ENCODE measurements around the gene NOG. TPM values are rescaled to one million over a fixed set of nuclear protein-coding genes. Genes with fewer than 3 reads are reported as not detected.

NOG gene
- under 1 TPM; 0.12 to 0.13 TPM for total RNA-seq
- long read RNA-seq, result 0 reads

- intact Hi-C loops (cut with DNase I), result loop anchor here (2.0 to 5.0 kb wide), 2 partner anchors 129 to 187 kb away; no protein-coding TSS in a partner anchor
- peak; percentile 70 for DNase-seq
- peak; percentile 77 to 92 for ATAC-seq
Measured at GRCh38 chr17:56593646-56594319, at the start of gene NOG. Gene NOG, plus strand, starts transcription at chr17:56593699. Its CDS starts 525 bp downstream, at chr17:56594224.

GRCh38 chr17:56545106-56545505, 48.4 kb upstream of the NOG start:
- ATAC-seq, result no peak
- intact Hi-C loops (cut with DNase I), result no loop called here
- no peak for DNase-seq

GRCh38 chr17:56545930-56546329, 47.6 kb upstream of the NOG start:
- intact Hi-C loops (cut with DNase I), result no loop called here
- ATAC-seq (no peak), DNase-seq (no peak)

DNA sequence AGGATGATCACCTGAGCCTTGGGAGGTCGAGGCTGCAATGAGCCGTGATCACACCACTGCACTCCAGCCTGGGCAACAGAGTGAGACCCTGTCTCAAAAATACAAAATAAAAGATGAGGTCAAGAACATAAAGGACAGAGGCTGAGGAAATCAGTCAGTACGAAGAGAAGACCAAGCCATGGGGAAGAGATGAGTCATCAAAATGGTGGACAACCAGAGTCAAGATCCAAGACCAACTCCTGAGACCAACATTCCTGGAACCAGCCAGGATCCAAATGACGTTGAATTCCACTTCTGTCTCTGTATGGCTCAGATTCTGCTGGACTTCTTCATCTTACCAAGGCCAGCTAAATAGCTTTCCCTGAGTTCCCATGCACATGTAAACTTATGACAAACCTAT, 44.8 kb upstream of the NOG start:
- no peak for ATAC-seq
- intact Hi-C loops (cut with DNase I), result no loop called here
- no peak for DNase-seq

- ATAC-seq (no peak), DNase-seq (no peak)
- intact Hi-C loops (cut with DNase I), result no loop called here
Measured at GRCh38 chr17:56549501-56549900, 44.0 kb upstream of the NOG start.

DNA sequence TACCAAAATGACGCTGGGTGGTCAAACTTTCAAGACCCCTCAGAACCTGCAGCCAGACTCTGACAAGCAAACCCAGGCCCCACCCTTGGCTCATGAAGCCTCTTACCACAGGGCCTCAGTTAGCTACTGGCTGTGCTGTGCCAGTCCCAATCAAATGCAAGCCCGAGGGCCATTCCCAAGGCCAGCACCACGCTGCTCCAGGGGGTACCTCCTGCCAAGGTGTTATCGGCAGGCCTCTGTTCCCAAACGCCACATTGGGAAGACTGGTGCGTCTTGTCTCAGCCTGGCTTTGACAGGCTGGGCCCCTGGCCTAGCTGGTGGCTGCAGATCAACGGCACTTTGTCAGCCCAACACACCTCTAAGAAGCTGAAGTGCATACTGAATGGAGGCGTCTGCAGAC, 35.8 kb upstream of the NOG start:
- DNase-seq, result no peak
- intact Hi-C loops (cut with DNase I), result no loop called here
- no peak for ATAC-seq

- no peak for ATAC-seq
- intact Hi-C loops (cut with DNase I), result no loop called here
- DNase-seq, result no peak
Measured at GRCh38 chr17:56558088-56558487, 35.4 kb upstream of the NOG start.

DNA sequence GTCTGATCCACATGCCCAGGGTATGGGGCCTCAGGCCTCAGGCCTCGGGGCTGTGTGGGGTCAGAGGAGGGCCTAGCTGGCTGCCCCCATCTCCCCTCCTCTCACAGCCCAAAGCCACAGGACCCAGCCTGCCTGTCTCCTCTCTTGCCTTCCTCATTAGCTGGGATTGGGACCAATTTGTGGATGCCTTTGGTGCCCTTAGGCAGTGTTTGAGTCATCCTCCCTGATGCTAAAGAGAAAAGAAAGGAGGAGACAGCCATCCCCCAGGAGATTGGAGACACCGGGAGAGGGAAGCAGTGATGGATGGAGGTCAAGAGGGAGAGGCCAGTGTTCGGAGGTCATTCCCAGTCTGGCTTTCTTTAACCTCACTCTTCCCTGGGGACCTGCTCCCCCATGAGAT, 23.3 kb upstream of the NOG start:
- DNase-seq (no peak), ATAC-seq (no peak)
- intact Hi-C loops (cut with DNase I), result no loop called here

- intact Hi-C loops (cut with DNase I), result no loop called here
- ATAC-seq (no peak), DNase-seq (no peak)
Measured at GRCh38 chr17:56571456-56571855, 22.0 kb upstream of the NOG start.

DNA sequence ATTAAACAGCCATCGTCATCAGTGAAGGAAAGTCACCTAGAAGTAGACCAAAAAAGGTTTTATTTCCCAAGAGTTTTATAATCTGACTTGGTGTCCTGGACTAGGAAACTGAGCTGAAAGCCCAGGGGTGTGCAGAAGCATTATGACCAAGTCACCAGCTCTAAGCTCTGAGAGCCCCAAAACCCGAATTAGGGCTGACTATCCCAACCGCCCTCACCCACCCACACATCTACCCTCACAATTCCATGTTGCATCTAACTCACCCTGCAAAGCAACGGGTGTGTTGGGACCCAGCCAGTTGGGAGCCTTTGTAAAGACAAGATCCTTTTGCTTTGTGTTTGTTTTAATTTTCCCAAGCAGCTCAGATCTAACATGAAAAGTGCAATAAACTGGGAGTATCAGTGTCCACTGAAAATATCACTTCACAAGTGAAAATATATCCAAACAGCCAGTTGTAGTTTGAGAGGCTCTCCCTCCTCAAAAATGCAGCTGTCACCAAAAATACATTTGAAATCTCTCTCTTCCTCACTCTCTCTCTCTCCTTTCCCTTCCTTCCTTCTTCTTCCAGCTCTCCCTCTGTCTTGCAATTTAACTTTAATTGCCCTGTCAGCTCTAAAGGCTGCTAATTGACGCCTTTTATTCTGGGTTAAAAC, 16.2 kb upstream of the NOG start:
- intact Hi-C loops (cut with DNase I), result no loop called here
- ATAC-seq (peak in 1 of 2 donors; percentile 7), DNase-seq (no peak)

DNA sequence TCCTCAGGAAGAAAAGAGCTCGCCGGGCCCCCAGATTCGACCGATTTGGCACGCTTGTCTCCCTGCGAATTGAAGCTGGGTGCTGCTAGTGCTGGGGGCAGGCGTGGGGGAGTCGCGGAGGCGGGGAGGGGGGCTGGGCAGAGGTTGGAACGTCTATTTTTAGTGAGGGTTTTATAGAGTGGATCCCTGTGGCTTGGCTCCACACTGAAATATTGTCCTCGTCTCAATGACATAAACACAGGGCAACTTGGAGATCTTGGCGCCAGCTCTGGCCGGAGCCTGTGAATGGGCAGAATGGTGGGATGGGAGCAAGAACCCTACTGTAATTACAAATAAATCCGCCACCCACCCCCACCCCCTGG, 15.7 kb upstream of the NOG start:
- ATAC-seq, result peak; percentile 79 to 91
- DNase-seq, result peak; percentile 20
- intact Hi-C loops (cut with DNase I), result no loop called here

- ATAC-seq (no peak), DNase-seq (no peak)
- intact Hi-C loops (cut with DNase I), result no loop called here
Measured at GRCh38 chr17:56581635-56582627, 11.6 kb upstream of the NOG start.

- DNase-seq (no peak), ATAC-seq (no peak)
- intact Hi-C loops (cut with DNase I), result no loop called here
Measured at GRCh38 chr17:56583772-56584171, 9.7 kb upstream of the NOG start.

GRCh38 chr17:56587298-56587697, 6.2 kb upstream of the NOG start:
- no peak for DNase-seq
- intact Hi-C loops (cut with DNase I), result no loop called here
- no peak for ATAC-seq

GRCh38 chr17:56592487-56593085, 913 bp upstream of the NOG start:
- ATAC-seq (peak; percentile 79 to 81), DNase-seq (peak; percentile 63)
- intact Hi-C loops (cut with DNase I), result loop anchor here (1.0 to 5.0 kb wide), 3 partner anchors 123 to 188 kb away; no protein-coding TSS in a partner anchor

GRCh38 chr17:56593086-56593645, 333 bp upstream of the NOG start:
- DNase-seq (peak; percentile 55), ATAC-seq (peak; percentile 71 to 75)
- intact Hi-C loops (cut with DNase I), result loop anchor here (2.0 to 5.0 kb wide), 2 partner anchors 129 to 188 kb away; no protein-coding TSS in a partner anchor

DNA sequence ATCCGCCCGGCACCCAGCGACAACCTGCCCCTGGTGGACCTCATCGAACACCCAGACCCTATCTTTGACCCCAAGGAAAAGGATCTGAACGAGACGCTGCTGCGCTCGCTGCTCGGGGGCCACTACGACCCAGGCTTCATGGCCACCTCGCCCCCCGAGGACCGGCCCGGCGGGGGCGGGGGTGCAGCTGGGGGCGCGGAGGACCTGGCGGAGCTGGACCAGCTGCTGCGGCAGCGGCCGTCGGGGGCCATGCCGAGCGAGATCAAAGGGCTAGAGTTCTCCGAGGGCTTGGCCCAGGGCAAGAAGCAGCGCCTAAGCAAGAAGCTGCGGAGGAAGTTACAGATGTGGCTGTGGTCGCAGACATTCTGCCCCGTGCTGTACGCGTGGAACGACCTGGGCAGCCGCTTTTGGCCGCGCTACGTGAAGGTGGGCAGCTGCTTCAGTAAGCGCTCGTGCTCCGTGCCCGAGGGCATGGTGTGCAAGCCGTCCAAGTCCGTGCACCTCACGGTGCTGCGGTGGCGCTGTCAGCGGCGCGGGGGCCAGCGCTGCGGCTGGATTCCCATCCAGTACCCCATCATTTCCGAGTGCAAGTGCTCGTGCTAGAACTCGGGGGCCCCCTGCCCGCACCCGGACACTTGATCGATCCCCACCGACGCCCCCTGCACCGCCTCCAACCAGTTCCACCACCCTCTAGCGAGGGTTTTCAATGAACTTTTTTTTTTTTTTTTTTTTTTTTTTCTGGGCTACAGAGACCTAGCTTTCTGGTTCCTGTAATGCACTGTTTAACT, 1.0 kb downstream of the NOG start:
- intact Hi-C loops (cut with DNase I), result loop anchor here in 1 of 2 donors (5.0 kb wide), 1 partner anchor 128 kb away; no protein-coding TSS in a partner anchor
- no peak for ATAC-seq
- peak; percentile 26 for DNase-seq

DNA sequence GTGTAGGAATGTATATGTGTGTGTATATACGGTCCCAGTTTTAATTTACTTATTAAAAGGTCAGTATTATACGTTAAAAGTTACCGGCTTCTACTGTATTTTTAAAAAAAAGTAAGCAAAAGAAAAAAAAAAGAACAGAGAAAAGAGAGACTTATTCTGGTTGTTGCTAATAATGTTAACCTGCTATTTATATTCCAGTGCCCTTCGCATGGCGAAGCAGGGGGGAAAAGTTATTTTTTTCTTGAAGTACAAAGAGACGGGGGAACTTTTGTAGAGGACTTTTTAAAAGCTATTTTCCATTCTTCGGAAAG, 1.6 kb downstream of the NOG start:
- DNase-seq (no peak), ATAC-seq (no peak)
- intact Hi-C loops (cut with DNase I), result no loop called here

Data from left cardiac atrium (tissue), 4 donors.